KBM-7 (cell line): Measurements from ENCODE around the gene GPANK1.
"Not testable (repeated sequence)": the region's sequence is repeated elsewhere in the genome, so short reads cannot be mapped to it uniquely, and the experiment has no call there.

Source experiments
- DNase-seq: peaks from one replicate; pipeline ENCODE4 v3.0.0-alpha.2; 2015
- in situ Hi-C: fragments of 300-500 bp; cut with MboI; formaldehyde crosslinking; loops from 2 replicates; pipeline ENCODE4 v1.14.3; 2020; ENCODE audit warnings: low sequenced_read_pairs, low pct_unique_long_range_greater_than_20kb, mixed read lengths

The GPANK1 gene

GRCh38 chr6:31664790-31665500 lies at the start of gene GPANK1:
TSS of gene GPANK1 (minus strand) at chr6:31664997. CDS start at chr6:31664478, 519 bp downstream.
- peak; percentile 91 for DNase-seq
- in situ Hi-C loops = no loop called here

- in situ Hi-C loops = no loop called here
- DNase-seq = no peak
Measured at GRCh38 chr6:31713991-31714684, 49.3 kb upstream of the GPANK1 start.

- DNase-seq = no peak
- in situ Hi-C loops = no loop called here
Measured at GRCh38 chr6:31713465-31713864, 48.7 kb upstream of the GPANK1 start.

GRCh38 chr6:31712296-31712695 lies 47.5 kb upstream of the GPANK1 start:
- in situ Hi-C loops = no loop called here
- no peak for DNase-seq

GRCh38 chr6:31711233-31711632 lies 46.4 kb upstream of the GPANK1 start:
- peak; percentile 26 for DNase-seq
- in situ Hi-C loops = no loop called here

DNA sequence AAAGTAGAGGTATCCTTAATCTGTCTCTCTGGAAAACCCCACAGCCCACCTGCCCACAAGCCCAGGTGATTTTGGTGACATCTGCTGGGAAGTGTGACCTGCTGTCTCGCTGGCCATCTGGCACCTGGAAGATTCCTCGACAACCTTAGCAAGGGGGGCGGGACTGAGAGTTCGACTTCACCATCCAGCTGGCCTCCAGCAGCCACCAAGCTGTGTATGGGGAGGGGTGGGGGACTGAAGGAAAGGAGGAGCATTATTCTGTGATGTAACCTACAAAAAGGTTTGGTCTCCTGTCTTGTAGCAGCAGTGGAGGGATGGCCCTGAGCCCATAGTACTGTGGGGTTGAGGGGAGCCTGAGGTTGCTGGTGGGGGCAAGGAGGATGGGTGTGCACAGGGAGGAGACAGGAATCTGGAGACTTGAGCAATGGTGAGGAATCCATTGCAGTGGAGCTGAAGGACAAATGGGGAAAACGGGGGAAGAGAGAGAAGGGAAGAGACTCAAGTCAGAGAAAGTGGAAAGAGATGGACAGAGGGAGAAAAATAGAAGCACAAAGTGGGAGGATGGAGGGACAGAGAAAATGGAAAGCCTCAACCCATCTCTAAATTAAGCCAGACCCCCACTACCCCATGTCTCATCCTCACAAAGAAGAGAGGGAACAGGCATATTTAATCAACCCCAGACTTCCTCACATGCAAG lies 45.9 kb upstream of the GPANK1 start:
- in situ Hi-C loops = no loop called here
- DNase-seq = no peak

DNA sequence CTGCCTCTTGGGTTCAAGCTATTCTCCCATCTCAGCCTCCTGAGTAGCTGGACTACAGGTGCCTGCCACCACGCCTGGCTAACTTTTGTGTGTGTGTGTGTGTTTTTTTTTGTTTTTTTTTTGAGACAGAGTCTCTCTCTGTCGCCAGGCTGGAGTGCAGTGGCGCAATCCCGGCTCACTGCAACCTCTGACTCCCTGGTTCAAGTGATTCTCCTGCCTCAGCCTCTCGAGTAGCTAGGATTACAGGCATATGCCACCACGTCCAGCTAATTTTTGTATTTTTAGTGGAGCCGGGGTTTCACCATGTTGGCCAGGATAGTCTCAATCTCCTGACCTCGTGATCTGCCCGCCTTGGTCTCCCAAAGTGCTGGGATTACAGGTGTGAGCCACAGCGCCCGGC lies 44.4 kb upstream of the GPANK1 start:
- DNase-seq, in situ Hi-C loops: not testable (repeated sequence)

GRCh38 chr6:31708224-31708623 lies 43.4 kb upstream of the GPANK1 start:
- no peak for DNase-seq

GRCh38 chr6:31707701-31708100 lies 42.9 kb upstream of the GPANK1 start:
- in situ Hi-C loops = no loop called here
- no peak for DNase-seq

More at GRCh38 chr6:31708224-31708623, 43.4 kb upstream of the GPANK1 start:
- in situ Hi-C loops = no loop called here

DNA sequence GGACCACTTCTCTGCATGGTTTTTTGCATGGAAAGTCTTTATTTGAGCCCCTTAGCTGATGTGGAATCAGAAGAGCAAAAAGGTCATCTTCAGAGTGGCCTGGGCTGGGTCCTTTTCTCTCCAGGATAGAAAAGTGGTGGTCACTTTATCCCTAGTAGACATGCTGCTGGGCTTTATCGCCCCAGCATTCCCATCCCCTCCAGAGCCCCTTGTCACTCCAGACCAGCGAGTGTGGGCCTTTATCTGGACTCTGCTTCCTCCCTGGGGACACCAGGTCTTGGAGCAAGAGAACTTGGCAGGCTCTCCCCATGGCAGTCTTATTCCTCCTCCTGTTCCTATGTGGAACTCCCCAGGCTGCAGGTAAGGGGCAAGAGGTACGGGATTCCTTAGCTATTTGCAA lies 41.8 kb upstream of the GPANK1 start, which contains the start of gene LY6G6F:
LY6G6F (plus strand) TSS at position 268 of the 400 bp plus-strand sequence; CDS start at position 309, 41 bp downstream.
- DNase-seq = no peak
- in situ Hi-C loops = no loop called here

DNA sequence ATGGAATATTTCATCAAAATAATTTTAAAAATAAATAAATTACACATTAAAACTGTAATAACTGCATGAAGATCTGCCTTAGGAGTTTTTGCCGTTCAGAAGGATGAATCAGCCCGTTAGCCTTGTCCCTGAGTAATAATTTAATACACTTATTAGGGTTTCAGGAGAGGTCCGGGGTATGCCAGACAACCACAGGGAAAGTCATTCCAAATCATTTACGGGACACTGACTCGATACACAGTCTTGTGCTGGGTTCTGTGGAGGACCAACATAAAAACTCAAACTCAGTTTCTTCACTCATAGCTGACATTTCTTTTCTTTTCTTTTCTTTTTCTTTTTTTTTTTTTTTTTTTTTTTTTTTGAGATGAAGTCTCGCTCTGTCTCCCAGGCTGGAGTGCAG lies 41.1 kb upstream of the GPANK1 start:
- in situ Hi-C loops = no loop called here
- no peak for DNase-seq

GRCh38 chr6:31702819-31703716 lies 38.3 kb upstream of the GPANK1 start, which contains the start of gene ABHD16A:
TSS of gene ABHD16A (minus strand) at chr6:31703324. CDS start at chr6:31703281, 43 bp downstream.
- in situ Hi-C loops = no loop called here
- peak; percentile 98 for DNase-seq

DNA sequence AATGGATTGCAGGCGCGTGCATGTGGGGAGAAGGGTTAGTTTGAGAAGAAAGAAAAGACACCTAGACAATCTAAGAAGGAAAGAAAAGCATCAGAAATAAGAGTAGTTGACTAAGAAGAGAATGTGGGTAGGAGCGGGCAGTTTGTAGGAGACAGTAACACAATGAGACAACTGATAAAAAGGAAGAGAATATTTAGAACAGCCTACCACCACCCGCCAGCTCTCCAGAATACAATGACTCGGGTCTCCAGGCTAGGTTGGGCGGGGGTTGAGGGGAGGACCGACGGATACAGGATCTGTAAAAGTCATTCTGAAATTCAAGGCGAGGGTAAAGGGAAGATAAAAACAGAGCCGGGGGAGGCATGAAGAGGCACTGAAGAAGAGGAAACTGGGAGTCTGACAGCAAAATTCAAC lies 37.6 kb upstream of the GPANK1 start:
- DNase-seq = no peak
- in situ Hi-C loops = no loop called here

GRCh38 chr6:31701666-31702404 lies 37.0 kb upstream of the GPANK1 start:
- no peak for DNase-seq

DNA sequence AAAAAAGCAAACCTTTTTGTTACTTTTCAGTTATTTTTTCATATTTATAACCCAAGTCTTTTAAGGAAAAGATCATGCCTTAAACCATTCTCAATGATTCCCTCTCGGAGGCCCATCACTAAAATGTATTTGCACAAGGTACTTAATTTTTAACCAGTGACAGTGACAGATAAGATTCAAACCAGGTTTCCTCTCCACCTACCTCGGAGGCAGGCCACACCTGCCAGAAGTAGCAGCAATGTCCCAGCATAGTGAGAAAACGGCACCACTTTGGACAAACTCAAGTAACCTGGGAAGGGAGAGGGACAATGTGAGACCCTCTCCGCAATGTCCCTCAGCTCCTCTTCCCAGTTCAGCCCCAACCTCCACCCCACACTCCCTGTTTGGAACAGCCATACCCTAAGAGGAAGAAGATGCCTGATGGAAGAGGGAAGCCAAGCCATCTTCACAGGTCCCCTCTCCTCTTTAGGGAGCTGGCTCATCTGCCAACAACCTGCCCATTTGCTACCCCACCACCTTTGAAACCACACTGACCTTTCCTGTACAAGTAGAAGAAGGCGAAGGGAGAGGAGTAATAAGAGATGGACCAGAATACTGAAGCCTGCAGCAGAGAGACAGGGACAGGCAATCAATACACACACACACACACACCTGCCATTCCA lies 36.1 kb upstream of the GPANK1 start:
- in situ Hi-C loops = no loop called here
- DNase-seq = no peak

More at GRCh38 chr6:31701666-31702404, 37.0 kb upstream of the GPANK1 start:
- in situ Hi-C loops = no loop called here

DNA sequence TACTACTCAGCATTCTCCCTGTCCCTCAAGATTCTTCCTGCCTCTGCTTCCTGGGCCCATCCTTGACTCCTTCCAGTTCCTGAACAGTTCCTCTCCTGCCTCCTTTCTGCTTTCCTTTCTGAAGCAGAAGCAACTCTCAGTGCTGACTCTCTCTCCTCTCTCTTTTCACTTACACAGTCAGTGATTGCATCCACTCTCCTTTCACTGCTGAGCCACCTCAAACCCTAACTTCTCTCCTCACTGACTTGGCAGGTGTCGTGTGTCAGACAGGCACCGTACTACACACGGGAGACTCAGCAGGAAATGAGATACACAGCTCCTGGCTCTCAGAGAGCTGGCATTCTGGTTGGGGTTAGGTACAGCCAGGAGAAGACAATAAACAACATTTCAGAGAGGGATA lies 32.8 kb upstream of the GPANK1 start:
- in situ Hi-C loops = no loop called here
- peak; percentile 18 for DNase-seq

GRCh38 chr6:31693535-31693934 lies 28.7 kb upstream of the GPANK1 start:
- in situ Hi-C loops = no loop called here
- no peak for DNase-seq

GRCh38 chr6:31692886-31693285 lies 28.1 kb upstream of the GPANK1 start:
- DNase-seq = no peak
- in situ Hi-C loops = no loop called here
